Measurements from ENCODE around the gene GRK5. TPM values are rescaled to one million over a fixed set of nuclear protein-coding genes. Genes with fewer than 3 reads are reported as not detected.

GRK5 gene
- total RNA-seq, 1 donor from 2014 or later, result 43.2 TPM

DNA sequence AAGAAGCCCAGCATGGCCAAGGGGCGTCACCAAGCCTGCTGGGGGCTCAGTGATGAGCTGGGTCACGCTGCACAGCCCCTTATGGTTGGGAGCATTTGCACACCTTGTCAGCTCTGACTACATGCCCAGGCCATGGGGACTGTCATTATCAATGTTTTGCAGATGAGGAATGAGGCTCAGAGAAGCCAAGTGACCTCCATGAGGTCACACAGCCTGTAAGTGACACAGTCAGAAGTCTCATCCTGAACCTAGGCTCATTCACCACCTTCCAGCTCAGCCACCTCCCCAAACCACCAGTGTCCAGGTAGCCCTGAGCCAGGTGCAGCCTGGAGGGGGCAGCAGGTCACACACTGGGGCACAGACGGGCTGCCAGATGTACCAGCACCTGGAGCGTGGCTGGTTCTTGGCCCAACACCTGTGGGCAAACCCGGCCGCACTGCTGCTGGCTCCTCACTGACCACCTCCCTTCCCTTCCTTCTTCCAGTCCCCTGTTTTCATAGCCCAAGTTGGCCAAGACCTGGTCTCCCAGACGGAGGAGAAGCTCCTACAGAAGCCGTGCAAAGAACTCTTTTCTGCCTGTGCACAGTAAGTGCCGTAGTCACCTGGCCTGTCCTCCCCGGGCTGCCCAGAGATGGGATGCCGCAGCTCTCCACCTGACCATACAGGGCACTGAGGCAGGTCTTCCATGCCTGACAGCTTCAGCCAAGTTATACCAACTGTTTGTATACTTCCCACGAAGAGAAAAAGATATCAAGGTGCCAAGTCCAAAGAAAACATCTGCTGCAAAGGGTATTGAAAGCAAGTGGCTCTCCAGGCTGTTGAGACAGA, 215.5 kb downstream of the GRK5 start:
- Mint-ChIP-seq H3K27me3 (ENCODE audit: unreplicated experiment) (no peaks in the 10 kb centered on the region), H3K4me3 (ENCODE audit: unreplicated experiment) (no peak overlapping the region), H3K27ac (ENCODE audit: unreplicated experiment) (no peak overlapping the region), H3K4me1 (ENCODE audit: unreplicated experiment) (peaks cover 19% of the 10 kb centered on the region), H3K36me3 (ENCODE audit: unreplicated experiment) (peaks cover 22% of the 10 kb centered on the region), H3K9me3 (ENCODE audit: unreplicated experiment) (no peaks in the 10 kb centered on the region)
- no peak for DNase-seq (ENCODE audit: extremely low spot score, unreplicated experiment)
- TF ChIP-seq, protein P1, sequence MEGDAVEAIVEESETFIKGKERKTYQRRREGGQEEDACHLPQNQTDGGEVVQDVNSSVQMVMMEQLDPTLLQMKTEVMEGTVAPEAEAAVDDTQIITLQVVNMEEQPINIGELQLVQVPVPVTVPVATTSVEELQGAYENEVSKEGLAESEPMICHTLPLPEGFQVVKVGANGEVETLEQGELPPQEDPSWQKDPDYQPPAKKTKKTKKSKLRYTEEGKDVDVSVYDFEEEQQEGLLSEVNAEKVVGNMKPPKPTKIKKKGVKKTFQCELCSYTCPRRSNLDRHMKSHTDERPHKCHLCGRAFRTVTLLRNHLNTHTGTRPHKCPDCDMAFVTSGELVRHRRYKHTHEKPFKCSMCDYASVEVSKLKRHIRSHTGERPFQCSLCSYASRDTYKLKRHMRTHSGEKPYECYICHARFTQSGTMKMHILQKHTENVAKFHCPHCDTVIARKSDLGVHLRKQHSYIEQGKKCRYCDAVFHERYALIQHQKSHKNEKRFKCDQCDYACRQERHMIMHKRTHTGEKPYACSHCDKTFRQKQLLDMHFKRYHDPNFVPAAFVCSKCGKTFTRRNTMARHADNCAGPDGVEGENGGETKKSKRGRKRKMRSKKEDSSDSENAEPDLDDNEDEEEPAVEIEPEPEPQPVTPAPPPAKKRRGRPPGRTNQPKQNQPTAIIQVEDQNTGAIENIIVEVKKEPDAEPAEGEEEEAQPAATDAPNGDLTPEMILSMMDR (IDR thresholded peaks at IDR 0.05), result no peak

DNA sequence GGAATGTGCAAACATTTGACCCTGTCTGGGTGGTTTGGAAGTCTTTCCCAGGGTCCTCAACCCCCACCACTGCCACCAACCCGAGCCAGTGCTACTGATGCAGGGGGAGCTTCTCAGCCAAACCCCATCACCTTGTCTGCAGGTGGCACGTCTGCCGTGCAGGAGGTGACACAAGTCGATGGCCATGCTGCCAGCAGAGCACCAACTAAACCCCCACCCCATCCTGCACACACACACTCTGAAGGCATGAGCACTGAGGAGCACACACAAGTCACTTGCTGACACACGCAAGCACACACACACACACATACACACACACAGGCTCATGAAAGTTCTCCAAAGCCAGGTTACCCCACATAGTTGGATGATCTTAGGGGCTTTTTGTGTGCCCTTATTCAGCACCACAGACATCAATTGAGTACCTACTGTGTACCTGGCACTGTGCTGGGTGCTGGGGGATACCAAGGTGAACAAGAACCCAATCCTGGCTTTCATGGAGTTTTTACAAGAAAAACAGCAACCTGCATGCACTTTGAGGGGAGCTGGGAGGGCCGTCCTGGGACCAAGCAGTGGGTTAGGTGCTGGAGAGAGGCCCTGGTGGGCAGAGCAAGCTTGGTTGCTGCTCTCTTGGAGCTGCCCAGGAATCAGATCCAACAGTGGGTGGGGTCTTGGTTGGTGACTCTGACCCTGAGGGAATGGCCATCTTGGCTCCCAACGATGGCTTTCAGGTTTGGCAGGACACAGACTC, 216.3 kb downstream of the GRK5 start:
- no peak for DNase-seq (ENCODE audit: extremely low spot score, unreplicated experiment)
- Mint-ChIP-seq H3K27ac (ENCODE audit: unreplicated experiment) (no peak overlapping the region), H3K4me3 (ENCODE audit: unreplicated experiment) (no peak overlapping the region), H3K9me3 (ENCODE audit: unreplicated experiment) (no peaks in the 10 kb centered on the region), H3K4me1 (ENCODE audit: unreplicated experiment) (peaks cover 19% of the 10 kb centered on the region), H3K36me3 (ENCODE audit: unreplicated experiment) (peaks cover 22% of the 10 kb centered on the region), H3K27me3 (ENCODE audit: unreplicated experiment) (no peaks in the 10 kb centered on the region)
- TF ChIP-seq, protein P1 (IDR thresholded peaks at IDR 0.05), result no peak

DNA sequence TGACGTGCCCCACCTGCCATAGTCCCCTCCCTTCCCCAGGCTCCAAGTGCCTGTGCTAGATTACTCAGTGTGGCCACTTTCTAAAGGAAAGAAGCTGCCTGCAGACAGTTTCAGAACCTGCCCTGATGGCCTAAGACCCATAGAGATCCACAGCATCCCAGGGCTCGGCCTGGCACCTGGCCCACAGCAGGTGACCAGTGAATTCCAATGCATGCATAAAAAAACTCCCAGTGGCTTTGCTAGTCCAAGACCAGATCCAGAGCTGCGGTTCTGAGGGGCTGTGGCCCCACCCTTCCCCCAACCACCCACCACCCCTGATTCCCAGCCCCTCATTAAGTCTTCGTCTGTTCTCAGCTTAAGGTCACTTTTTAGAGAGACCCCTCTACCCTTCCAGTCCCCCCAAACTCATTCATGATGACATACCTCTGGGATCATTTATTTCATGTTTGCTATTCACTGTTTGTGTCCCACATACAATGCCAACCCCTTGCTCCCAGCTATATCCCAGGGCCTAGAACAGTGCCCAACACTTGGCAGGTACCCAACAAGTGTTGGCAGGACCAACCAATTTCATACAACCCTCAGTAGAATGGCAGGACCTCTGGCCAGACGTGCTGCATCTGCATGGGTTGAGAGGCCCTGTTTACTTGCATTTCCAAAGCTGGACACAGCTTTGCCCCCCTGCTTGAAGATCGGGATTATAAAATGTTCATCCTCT, 217.0 kb downstream of the GRK5 start:
- H3K27me3 Mint-ChIP-seq (ENCODE audit: unreplicated experiment), result no peaks in the 10 kb centered on the region
- DNase-seq (ENCODE audit: extremely low spot score, unreplicated experiment), result no peak
- TF ChIP-seq, protein P1 (IDR thresholded peaks at IDR 0.05), result no peak
- no peak overlapping the region for H3K4me3 Mint-ChIP-seq (ENCODE audit: unreplicated experiment)
- H3K9me3 Mint-ChIP-seq (ENCODE audit: unreplicated experiment), result no peaks in the 10 kb centered on the region
- peaks cover 20% of the 10 kb centered on the region for H3K36me3 Mint-ChIP-seq (ENCODE audit: unreplicated experiment)
- H3K27ac Mint-ChIP-seq (ENCODE audit: unreplicated experiment), result no peak overlapping the region
- peaks cover 19% of the 10 kb centered on the region for H3K4me1 Mint-ChIP-seq (ENCODE audit: unreplicated experiment)

DNA sequence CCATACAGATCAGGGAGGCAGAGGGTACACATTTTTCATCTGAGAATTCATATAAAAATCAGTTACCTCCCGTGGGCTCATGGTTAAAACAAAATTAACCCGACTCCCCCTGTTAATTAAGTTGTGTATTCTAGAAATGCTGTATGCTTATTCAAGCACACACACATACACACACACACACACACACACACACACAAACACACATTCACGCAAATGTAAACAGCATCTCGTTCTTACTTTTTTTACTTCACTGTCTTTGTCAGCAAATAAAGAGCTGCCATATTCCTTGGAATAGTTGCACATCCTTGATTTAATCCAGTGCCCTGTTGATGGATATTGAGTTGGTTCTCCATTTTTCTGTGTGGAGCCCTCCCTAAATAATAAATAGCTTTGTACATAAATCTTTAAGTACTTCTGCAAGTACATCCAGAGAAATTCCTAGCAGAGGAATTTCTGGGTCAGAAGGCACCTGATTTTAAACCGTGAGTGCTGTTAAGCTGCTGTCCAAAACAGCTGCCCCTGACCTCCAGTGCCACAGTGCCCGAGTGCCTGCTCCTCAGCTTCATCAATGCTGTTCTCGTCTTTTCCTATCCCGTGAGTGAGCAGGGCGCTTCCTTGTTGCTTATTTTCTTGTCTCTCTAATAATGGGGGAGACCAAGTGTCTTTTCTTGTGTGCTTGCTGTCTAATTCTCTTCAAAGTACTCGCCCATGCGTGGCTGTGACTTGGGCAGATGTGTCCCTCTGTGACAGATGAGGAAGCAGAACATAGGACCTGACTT, 217.9 kb downstream of the GRK5 start:
- no peak for DNase-seq (ENCODE audit: extremely low spot score, unreplicated experiment)
- Mint-ChIP-seq H3K9me3 (ENCODE audit: unreplicated experiment) (no peaks in the 10 kb centered on the region), H3K4me1 (ENCODE audit: unreplicated experiment) (peaks cover 19% of the 10 kb centered on the region), H3K27me3 (ENCODE audit: unreplicated experiment) (no peaks in the 10 kb centered on the region), H3K4me3 (ENCODE audit: unreplicated experiment) (no peak overlapping the region), H3K36me3 (ENCODE audit: unreplicated experiment) (peaks cover 22% of the 10 kb centered on the region), H3K27ac (ENCODE audit: unreplicated experiment) (no peak overlapping the region)
- TF ChIP-seq, protein P1 (IDR thresholded peaks at IDR 0.05), result no peak
